Activated CD4-positive, alpha-beta memory T cell treated with anti-CD3 and anti-CD28 coated beads for 36 hours (primary cell): ENCODE measurements around the gene TACC2. TPM values are rescaled to one million over a fixed set of nuclear protein-coding genes. Genes with fewer than 3 reads are reported as not detected.
A peak's percentile ranks its signal among the peaks of the same experiment; 100 is the strongest.

ENCODE experiments used
- CTCF ChIA-PET: fragments of 350-600 bp; sonication (Branson Sonifier 250); formaldehyde crosslinking; loops from one replicate; lab custom pipeline; 2021; ENCODE audit warnings: antibody characterized with exemption, inconsistent platforms; lab: Charles Lee
- POLR2A ChIA-PET: fragments of 350-600 bp; sonication (Branson Sonifier 250); formaldehyde crosslinking; loops from one replicate; lab custom pipeline; 2021; ENCODE audit warnings: antibody characterized with exemption; lab: Charles Lee
- DNase-seq: peaks from one replicate; pipeline ENCODE4 v3.0.0-alpha.2; 2020
- H3K27ac Mint-ChIP-seq: one replicate; pipeline ENCODE4 v1.8.0; 2021; ENCODE audit warnings: mixed read lengths
- H3K27me3 Mint-ChIP-seq: one replicate; pipeline ENCODE4 v1.8.0; 2021; ENCODE audit warnings: mixed read lengths
- H3K36me3 Mint-ChIP-seq: one replicate; pipeline ENCODE4 v1.8.0; 2021; ENCODE audit warnings: mixed read lengths
- H3K4me1 Mint-ChIP-seq: one replicate; pipeline ENCODE4 v1.8.0; 2021; ENCODE audit warnings: low read depth, mixed read lengths
- H3K4me3 Mint-ChIP-seq: one replicate; pipeline ENCODE4 v1.8.0; 2021; ENCODE audit warnings: mild to moderate bottlenecking, mixed read lengths
- H3K9me3 Mint-ChIP-seq: one replicate; pipeline ENCODE4 v1.8.0; 2021; ENCODE audit warnings: mixed read lengths
- intact Hi-C: fragments of 100-400 bp; cut with micrococcal nuclease; formaldehyde crosslinking; loops from one replicate; pipeline ENCODE4 v1.15.1; 2023
- total RNA-seq, 2 experiments: library from RNA; stranded (reverse); gene quantifications; one replicate each; pipeline ENCODE4 v1.2.3, GENCODE V29; 2021

TACC2 gene
- total RNA-seq, 2 experiments from 2014 or later = not detected

DNA sequence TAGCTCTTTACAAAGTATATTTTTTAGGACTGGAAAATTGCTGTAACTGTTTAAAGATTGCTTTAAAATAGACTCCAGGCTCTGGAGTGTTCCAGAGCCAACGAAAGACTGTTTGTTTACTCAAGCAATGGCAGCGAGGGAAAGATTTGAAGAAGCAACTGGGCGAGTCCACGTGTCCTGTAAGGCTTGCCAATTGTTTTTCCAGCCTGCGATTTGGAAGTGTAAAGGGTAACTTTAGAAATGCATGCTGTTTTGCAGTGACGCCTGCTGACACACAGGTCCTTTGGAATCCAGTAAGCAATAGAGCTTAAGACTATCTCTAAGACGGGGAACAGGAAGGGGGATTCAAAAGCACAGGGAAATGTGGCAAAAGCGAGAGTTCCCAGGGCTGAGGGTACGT, 55.8 kb downstream of the TACC2 start:
- no peak for DNase-seq
- H3K27me3 Mint-ChIP-seq = peaks cover 8% of the 10 kb centered on the region
- no peaks in the 10 kb centered on the region for H3K9me3 Mint-ChIP-seq
- CTCF ChIA-PET = no interaction called here
- H3K4me1 Mint-ChIP-seq = no peaks in the 10 kb centered on the region
- H3K27ac Mint-ChIP-seq = no peak overlapping the region
- no peaks in the 10 kb centered on the region for H3K36me3 Mint-ChIP-seq
- intact Hi-C loops = no loop called here
- no peak overlapping the region for H3K4me3 Mint-ChIP-seq
- POLR2A ChIA-PET = no interaction called here

DNA sequence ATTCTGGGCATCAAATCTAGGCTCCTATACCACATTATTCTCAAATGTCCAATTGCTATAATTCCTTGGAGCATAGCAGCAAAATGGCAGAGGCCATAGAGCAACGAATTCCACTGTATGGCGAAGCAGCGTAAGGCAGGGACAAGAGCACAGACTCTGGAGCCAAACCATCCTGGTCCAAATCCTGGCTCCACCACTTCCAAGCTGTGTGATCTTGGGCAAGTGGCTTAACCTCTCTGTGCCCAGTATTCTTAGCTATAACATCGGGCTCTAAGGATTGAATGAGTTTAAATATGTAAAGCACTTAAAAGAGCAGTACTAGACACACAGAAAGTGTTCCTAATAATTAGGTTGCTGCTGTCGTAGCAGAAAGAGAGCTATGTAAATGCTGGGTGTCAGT, 56.2 kb downstream of the TACC2 start:
- DNase-seq = no peak
- CTCF ChIA-PET = no interaction called here
- no peak overlapping the region for H3K4me3 Mint-ChIP-seq
- H3K36me3 Mint-ChIP-seq = no peaks in the 10 kb centered on the region
- H3K4me1 Mint-ChIP-seq = no peaks in the 10 kb centered on the region
- peaks cover 8% of the 10 kb centered on the region for H3K27me3 Mint-ChIP-seq
- intact Hi-C loops = no loop called here
- H3K9me3 Mint-ChIP-seq = no peaks in the 10 kb centered on the region
- no peak overlapping the region for H3K27ac Mint-ChIP-seq
- POLR2A ChIA-PET = no interaction called here

DNA sequence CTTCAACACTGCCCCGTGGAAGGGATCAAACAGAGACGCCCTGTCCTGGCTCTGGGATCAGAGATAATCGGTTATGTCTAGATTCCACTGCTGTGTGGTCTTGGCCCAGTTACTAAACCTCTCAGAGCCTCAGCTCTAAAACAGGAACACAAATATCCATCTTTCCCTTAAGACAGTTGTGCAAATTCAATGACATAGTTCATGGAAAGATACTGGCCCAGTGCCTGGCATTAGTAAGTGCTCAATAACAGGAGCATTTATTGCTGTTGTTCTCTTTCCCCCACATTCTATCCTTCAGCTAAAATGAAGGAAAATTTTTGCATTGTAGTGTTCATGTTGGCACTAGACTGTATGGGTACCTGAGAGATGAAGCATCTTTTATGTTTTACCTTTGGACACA, 58.6 kb downstream of the TACC2 start:
- ChIA-PET POLR2A (no interaction called here), CTCF (no interaction called here)
- H3K4me3 Mint-ChIP-seq = no peak overlapping the region
- DNase-seq = no peak
- H3K4me1 Mint-ChIP-seq = no peaks in the 10 kb centered on the region
- peaks cover 8% of the 10 kb centered on the region for H3K27me3 Mint-ChIP-seq
- H3K36me3 Mint-ChIP-seq = no peaks in the 10 kb centered on the region
- intact Hi-C loops = no loop called here
- H3K27ac Mint-ChIP-seq = no peak overlapping the region
- H3K9me3 Mint-ChIP-seq = no peaks in the 10 kb centered on the region

DNA sequence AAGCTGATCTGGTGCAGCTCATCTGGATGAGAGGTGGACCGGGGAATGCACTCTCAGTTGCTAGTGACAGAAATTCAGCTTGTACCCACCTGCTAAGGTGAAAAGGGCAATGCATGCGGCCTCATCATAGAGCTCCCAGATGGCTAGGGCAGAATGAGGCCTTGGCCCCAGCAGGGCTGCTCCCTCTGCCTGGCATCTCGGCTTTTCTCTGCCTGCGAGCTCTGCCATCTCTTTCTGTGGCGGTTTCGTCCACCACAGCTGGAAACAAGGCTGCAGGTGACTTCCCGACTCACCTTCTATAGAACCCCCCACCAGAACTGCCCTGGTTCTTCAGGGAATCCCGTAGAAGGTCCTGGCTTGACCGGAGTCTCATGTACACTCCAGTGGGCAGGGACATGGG, 60.1 kb downstream of the TACC2 start:
- Mint-ChIP-seq H3K27ac (no peak overlapping the region), H3K4me3 (no peak overlapping the region), H3K4me1 (no peaks in the 10 kb centered on the region), H3K27me3 (peaks cover 11% of the 10 kb centered on the region), H3K9me3 (no peaks in the 10 kb centered on the region), H3K36me3 (no peaks in the 10 kb centered on the region)
- no peak for DNase-seq
- intact Hi-C loops = no loop called here
- POLR2A ChIA-PET = no interaction called here
- CTCF ChIA-PET = no interaction called here

DNA sequence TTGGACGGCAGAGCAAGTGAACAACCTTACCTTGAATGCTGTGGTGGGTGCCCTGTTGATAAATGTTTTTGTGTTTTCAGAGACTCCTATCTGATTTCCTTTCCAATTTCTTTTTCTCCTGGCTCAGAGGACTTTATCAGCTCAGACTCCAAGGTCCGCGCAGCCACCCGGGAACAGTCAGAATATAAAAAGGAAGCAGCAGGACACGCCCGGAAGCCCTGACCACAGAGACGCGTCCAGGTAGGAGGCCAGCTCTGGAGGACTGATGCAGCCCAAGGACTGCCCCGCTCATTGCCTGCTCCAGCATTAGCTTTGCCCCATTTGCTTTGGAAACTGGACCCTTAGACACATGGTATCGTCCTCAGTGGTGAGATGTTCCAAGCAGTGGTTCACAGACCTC, 61.3 kb downstream of the TACC2 start:
- Mint-ChIP-seq H3K27ac (no peak overlapping the region), H3K27me3 (peaks cover 8% of the 10 kb centered on the region), H3K9me3 (no peaks in the 10 kb centered on the region), H3K4me1 (no peaks in the 10 kb centered on the region), H3K4me3 (no peak overlapping the region), H3K36me3 (no peaks in the 10 kb centered on the region)
- CTCF ChIA-PET = no interaction called here
- POLR2A ChIA-PET = no interaction called here
- intact Hi-C loops = no loop called here
- DNase-seq = no peak

DNA sequence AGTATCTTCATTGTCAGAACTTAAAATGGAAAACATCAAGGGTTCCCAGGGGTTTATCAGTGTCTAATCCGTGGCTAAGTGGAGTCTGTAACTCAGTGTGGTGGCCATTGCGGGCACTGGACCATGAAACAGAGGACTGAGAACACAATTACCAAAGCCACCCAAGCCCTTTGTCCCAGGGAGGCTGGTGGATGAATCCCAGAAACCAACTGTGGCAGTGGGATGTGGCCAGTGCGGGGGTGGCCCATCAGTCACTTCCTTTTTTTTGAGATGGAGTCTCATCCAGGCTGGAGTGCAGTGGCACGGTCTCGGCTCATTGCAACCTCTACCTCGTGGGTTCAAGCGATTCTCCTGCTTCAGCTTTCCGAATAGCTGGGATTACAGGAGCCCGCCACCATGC, 61.8 kb downstream of the TACC2 start:
- intact Hi-C loops = no loop called here
- ChIA-PET CTCF (no interaction called here), POLR2A (no interaction called here)
- peaks cover 4% of the 10 kb centered on the region for H3K27me3 Mint-ChIP-seq
- no peaks in the 10 kb centered on the region for H3K36me3 Mint-ChIP-seq
- H3K4me1 Mint-ChIP-seq = no peaks in the 10 kb centered on the region
- DNase-seq = no peak
- H3K4me3 Mint-ChIP-seq = no peak overlapping the region
- no peaks in the 10 kb centered on the region for H3K9me3 Mint-ChIP-seq
- H3K27ac Mint-ChIP-seq = no peak overlapping the region

DNA sequence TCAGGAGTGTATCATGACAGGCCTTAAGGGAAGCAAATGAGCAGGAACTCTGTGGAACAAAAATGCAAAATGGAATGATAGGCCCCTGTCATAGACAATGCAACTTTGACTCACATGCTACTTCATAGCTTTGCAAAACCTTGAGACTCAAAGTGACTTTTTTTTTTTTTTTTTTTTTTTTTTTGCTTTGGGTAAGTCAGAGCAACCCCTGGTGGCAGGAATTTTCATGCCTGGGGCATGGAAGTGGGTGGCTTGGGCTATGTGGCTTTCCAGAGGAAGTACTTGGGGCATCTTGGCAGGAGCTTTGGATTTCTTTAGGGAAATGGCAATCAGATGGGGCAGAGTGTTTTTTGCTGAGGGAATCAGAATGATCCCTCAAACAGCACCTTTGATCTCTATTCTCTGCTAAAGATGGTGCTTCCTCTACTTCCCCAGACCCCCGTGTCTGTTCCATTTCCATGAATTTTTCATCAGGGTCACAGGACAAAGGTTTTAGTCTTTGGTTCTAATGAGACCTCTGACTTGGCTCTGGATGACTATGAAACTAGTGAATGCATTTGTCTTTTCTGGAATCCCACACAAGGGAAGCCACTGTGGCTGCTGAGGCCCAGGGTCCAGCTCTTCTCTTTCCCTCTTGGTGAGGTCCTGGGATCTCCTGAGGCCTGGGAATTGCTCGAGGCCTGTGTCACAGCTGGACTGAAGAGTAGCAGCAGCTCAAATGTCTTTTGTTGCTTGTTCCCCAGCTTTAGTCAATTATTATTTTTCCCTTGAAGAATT, 62.8 kb downstream of the TACC2 start:
- Mint-ChIP-seq H3K4me3 (no peak overlapping the region), H3K4me1 (no peaks in the 10 kb centered on the region), H3K9me3 (no peaks in the 10 kb centered on the region), H3K27ac (no peak overlapping the region), H3K27me3 (peaks cover 4% of the 10 kb centered on the region), H3K36me3 (no peaks in the 10 kb centered on the region)
- intact Hi-C loops = no loop called here
- ChIA-PET CTCF (interaction anchor here (0.7 kb wide), 1 partner anchor 11 kb away, joined by 3 read pairs; no protein-coding TSS in a partner anchor), POLR2A (no interaction called here)
- DNase-seq = no peak

DNA sequence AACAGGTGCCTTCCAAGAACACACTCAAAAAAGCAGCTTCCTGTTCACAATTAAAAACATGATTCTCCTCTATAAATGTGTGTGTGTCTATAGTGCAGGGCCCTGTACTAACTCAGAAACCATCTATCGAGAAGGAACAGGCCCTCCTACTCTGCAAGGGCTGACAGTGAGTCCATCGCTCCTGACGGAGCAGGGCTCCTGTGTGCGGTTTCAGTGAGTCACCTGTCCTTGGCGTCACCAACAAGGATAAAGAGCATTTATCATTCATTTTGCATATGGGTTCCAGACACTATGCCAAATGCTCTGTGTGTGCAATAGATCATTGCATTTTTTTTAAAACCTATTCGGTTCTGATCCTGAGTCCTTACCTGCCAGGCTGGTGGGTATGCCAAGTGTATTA, 63.7 kb downstream of the TACC2 start:
- Mint-ChIP-seq H3K9me3 (no peaks in the 10 kb centered on the region), H3K4me1 (no peaks in the 10 kb centered on the region), H3K36me3 (no peaks in the 10 kb centered on the region), H3K27ac (no peak overlapping the region), H3K4me3 (no peak overlapping the region), H3K27me3 (peaks cover 4% of the 10 kb centered on the region)
- POLR2A ChIA-PET = no interaction called here
- intact Hi-C loops = no loop called here
- no peak for DNase-seq
- CTCF ChIA-PET = no interaction called here

DNA sequence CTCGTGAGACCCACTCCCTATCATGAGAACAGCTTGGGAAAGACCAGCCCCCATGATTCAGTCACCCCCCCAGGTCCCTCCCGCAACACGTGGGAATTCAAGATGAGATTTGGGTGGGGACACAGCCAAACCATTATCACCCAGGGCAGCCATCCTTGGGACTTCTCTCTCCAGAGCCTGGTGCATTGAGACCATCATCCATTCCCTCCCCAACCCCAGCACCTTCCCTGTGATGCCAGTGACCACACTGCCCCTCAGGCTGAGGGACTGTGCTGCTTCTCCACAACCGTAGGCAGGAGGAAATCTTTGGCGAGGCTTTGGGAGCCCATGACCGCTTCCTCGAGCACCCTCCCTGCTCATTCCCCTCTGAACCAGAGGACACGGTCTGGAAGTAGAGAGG, 64.4 kb downstream of the TACC2 start:
- intact Hi-C loops = no loop called here
- DNase-seq = no peak
- H3K4me3 Mint-ChIP-seq = no peak overlapping the region
- ChIA-PET CTCF (no interaction called here), POLR2A (no interaction called here)
- no peaks in the 10 kb centered on the region for H3K4me1 Mint-ChIP-seq
- H3K27ac Mint-ChIP-seq = no peak overlapping the region
- no peaks in the 10 kb centered on the region for H3K36me3 Mint-ChIP-seq
- H3K9me3 Mint-ChIP-seq = no peaks in the 10 kb centered on the region
- peaks cover 4% of the 10 kb centered on the region for H3K27me3 Mint-ChIP-seq

DNA sequence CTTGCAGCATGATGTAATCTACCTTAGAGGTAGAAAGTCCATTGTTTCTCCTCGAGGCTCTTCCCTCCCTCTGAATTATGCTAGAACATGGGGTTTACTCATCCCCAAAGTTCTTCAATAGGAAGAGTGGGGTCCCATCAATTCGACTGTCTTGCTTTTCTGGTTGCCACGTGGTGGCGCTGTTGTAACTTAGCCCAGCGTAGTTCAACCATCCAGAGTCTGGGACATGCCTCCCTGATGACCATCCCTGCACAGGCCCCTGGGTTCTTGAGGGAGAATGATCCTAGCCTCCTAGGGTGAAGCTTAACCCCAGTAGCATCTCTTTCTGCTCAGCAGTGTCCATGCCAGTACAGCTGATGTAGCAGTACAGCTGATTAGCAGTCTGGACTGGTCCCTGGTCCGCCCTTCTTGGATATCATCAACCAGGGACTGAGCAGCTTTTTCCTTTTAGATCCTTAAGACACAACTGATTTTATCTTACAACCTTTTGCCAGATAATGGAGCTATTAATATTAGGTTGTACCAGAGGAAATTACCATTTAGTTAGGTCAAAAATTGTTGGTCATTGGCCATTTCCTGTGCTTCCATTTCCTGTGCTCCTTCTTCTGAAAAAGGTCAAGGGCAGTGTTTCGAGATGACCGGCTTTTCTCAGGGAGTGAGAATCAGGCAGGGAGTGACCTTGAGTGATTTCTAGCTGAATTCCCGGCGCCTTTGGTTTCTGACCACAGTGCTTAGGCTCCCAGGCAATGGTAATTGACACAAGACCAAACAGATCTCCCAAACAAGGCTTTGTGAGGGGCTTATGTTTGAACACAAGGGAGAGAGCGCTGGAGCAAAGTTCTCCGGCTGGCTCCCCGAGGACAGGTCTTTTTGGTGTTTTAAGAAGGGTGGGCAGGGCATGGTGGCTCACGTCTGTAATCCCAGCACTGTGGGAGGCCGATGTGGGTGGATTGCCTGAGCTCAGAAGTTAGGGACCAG, 65.4 kb downstream of the TACC2 start:
- intact Hi-C loops = no loop called here

DNA sequence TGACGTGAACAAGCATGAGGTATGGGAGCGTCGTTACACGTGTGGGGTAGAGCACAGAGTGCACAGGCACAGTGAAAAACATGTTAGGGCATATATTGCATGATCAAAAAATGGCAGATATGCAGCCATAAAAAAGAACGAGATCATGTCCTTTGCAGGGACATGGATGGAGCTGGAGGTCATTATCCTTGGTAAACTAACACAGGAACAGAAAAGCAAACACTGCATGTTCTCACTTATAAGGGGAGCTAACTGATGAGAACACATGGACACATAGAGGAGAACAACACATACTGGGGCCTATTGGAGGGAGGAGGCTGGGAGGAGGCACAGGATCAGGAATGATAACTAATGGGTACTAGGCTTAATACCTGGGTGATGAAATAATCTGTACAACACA, 66.3 kb downstream of the TACC2 start:
- H3K27ac Mint-ChIP-seq = no peak overlapping the region
- no peak overlapping the region for H3K4me3 Mint-ChIP-seq
- H3K36me3 Mint-ChIP-seq = no peaks in the 10 kb centered on the region
- no peaks in the 10 kb centered on the region for H3K4me1 Mint-ChIP-seq
- DNase-seq = no peak
- H3K27me3 Mint-ChIP-seq = peaks cover 4% of the 10 kb centered on the region
- intact Hi-C loops = no loop called here
- CTCF ChIA-PET = no interaction called here
- POLR2A ChIA-PET = no interaction called here
- no peaks in the 10 kb centered on the region for H3K9me3 Mint-ChIP-seq

More for the DNA sequence above, 65.4 kb downstream of the TACC2 start:
- no peak overlapping the region for H3K27ac Mint-ChIP-seq
- no peaks in the 10 kb centered on the region for H3K4me1 Mint-ChIP-seq
- ChIA-PET CTCF (no interaction called here), POLR2A (no interaction called here)
- H3K36me3 Mint-ChIP-seq = no peaks in the 10 kb centered on the region
- DNase-seq = peak; percentile 15
- no peak overlapping the region for H3K4me3 Mint-ChIP-seq
- no peaks in the 10 kb centered on the region for H3K9me3 Mint-ChIP-seq
- H3K27me3 Mint-ChIP-seq = peaks cover 4% of the 10 kb centered on the region

DNA sequence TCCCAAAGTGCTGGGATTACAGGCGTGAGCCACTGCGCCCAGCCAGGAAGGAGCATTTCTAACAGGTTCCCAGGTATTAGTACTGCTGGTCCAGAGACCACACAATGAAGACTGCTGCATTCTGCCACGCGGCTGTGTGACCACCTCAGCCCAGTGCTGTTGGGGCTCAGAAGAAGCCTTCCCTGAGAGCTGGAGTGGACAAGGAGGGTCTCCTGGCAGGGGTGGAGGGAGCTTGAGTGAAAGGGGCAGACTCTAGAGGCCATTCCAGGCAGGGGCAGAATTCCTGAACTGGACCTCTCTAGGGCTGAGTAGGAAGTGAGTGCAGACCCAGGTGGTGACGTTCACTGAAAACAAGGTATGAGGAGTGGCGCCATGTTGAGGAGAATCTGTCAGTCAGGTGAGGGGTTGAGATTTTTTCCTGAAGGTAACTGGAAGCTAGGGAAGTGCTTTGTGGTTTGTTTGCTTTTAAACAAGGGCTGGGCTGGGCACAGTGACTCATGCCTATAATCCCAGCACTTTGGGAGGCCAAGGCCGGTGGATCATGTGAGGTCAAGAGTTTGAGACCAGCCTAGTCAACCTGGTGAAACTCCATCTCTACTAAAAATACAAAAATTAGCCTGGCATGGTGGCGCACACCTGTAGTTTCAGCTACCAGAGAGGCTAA, 67.6 kb downstream of the TACC2 start:
- Mint-ChIP-seq H3K27me3 (peaks cover 4% of the 10 kb centered on the region), H3K27ac (no peak overlapping the region), H3K36me3 (no peaks in the 10 kb centered on the region), H3K4me3 (no peak overlapping the region), H3K9me3 (no peaks in the 10 kb centered on the region), H3K4me1 (no peaks in the 10 kb centered on the region)
- intact Hi-C loops = no loop called here
- DNase-seq = no peak
- ChIA-PET POLR2A (no interaction called here), CTCF (interaction anchor here (0.7 to 0.8 kb wide), 2 partner anchors 61 to 826 kb away, joined by 3 to 4 read pairs; no protein-coding TSS in a partner anchor)
